ENCODE results near the gene FGD6. TPM values are rescaled to one million over a fixed set of nuclear protein-coding genes. Genes with fewer than 3 reads are reported as not detected.
"Not testable (repeated sequence)": the region's sequence is repeated elsewhere in the genome, so short reads cannot be mapped to it uniquely, and the experiment has no call there.

Gene FGD6
- total and polyA plus RNA-seq, 8 donors: 1.4 to 24.3 (median 9.2) TPM

DNA sequence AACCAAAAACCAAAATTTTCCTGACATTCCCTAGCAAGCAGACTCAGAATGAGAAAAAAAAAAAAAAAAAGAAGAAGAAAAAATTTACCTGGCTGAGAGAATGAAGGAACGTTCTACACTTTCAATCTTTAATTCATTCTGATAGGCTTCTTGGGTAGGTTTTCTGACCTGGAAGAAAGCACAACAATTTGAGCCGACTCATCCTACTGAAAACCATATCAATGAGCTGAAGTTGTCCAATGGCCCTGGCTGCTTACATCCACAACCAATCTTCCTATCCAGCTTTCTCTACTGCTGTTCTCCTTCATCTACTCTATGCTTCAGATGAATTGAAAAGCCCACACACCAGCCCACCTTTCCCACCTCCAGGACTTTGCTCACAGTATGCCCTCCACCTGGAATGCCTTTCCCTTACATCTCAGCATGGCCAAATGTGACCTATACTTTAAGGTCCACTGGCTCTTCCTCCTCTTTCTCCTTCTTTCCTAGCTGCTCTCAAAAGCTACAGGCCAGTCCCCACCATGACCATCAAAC is 112.3 kb downstream of the FGD6 start:
- no peaks in the 10 kb centered on the region for H3K4me1 ChIP-seq
- TF ChIP-seq, protein P1, sequence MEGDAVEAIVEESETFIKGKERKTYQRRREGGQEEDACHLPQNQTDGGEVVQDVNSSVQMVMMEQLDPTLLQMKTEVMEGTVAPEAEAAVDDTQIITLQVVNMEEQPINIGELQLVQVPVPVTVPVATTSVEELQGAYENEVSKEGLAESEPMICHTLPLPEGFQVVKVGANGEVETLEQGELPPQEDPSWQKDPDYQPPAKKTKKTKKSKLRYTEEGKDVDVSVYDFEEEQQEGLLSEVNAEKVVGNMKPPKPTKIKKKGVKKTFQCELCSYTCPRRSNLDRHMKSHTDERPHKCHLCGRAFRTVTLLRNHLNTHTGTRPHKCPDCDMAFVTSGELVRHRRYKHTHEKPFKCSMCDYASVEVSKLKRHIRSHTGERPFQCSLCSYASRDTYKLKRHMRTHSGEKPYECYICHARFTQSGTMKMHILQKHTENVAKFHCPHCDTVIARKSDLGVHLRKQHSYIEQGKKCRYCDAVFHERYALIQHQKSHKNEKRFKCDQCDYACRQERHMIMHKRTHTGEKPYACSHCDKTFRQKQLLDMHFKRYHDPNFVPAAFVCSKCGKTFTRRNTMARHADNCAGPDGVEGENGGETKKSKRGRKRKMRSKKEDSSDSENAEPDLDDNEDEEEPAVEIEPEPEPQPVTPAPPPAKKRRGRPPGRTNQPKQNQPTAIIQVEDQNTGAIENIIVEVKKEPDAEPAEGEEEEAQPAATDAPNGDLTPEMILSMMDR (IDR thresholded peaks at IDR 0.05): no peak
- ATAC-seq (no peak), FAIRE-seq (no peak), DNase-seq (no peak)
- intact Hi-C loops (cut with DNase I): no loop called here
- no peak overlapping the region for H3K4me3 ChIP-seq
- H3K9me3 ChIP-seq: no peaks in the 10 kb centered on the region
- peaks cover 0 to 20% (median 0%) of the 10 kb centered on the region in 3 donors for H3K36me3 ChIP-seq
- no peak overlapping the region for H3K27ac ChIP-seq
- WGBS, 2 donors: 89 to 92% methylated on average over 2 of the region's 2 CpGs
- H3K27me3 ChIP-seq: no peaks in the 10 kb centered on the region

DNA sequence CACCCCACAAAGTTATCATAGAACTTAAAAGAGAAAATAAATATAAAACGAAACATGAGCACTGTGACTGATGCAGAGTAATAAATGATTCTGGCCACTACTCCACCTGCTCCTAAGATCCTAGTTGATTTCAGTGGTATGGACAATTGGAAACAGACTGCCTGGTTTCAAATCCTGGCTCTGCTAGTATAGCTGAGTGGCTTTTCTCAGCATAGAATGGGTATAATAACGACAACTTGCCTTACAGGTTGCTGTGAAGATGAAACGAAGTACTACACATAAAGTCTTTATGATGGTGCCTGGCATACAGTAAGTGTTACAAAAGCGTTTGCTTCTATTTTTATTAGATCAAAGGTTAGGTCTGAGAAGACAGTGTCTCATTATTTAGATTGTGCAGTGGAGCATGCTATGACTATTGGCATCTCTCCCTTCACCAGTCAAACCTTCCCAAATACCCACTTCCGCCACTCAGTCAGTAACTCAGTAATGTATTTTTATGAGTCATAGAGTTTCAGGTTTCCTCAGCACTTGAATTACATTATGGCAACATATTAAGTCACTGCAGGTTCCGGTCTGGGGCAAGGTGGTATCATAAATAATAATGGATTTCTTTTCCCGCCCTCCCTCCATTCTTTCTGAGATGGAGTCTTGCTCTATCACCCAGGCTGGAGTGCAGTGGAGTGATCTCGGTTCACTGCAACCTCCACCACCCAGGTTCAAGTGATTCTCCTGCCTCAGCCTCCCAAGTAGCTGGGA is 114.2 kb downstream of the FGD6 start:
- no peaks in the 10 kb centered on the region for H3K9me3 ChIP-seq
- H3K27me3 ChIP-seq: no peaks in the 10 kb centered on the region
- FAIRE-seq (no peak), DNase-seq (no peak), ATAC-seq (peak in 3 of 4 donors; percentile 36 to 78 (median 63))
- no peak overlapping the region for H3K27ac ChIP-seq
- intact Hi-C loops (cut with DNase I): no loop called here
- H3K36me3 ChIP-seq: peaks cover 0 to 20% (median 0%) of the 10 kb centered on the region in 3 donors
- TF ChIP-seq, protein P1 (IDR thresholded peaks at IDR 0.05): no peak
- no peak overlapping the region for H3K4me3 ChIP-seq
- no peaks in the 10 kb centered on the region for H3K4me1 ChIP-seq
- WGBS, 2 donors: 90 to 92% methylated on average over 8 of the region's 8 CpGs

DNA sequence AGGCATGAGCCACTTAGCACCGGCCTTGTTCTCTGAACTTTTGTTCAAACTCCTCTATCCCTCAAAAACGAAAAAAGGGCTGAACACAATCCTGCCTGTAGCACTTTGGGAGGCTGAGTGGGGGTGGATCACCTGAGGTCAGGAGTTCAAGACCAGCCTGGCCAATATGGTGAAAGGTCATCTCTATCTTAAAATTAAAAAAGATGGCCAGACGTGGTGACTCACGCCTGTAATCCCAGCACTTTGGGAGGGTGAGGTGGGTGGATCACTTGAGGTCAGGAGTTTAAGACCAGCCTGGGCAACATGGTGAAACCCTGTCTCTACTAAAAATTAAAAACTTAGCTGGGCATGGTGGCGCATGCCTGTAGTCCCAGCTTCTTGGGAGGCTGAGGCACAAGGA is 115.3 kb downstream of the FGD6 start:
- H3K4me1 ChIP-seq; H3K4me3 ChIP-seq; FAIRE-seq; H3K27me3 ChIP-seq; H3K27ac ChIP-seq; DNase-seq; ATAC-seq; intact Hi-C loops (cut with DNase I); H3K9me3 ChIP-seq: not testable (repeated sequence)
- WGBS, 2 donors: 95 to 98% methylated on average over 5 of the region's 5 CpGs
- H3K36me3 ChIP-seq: peaks cover 0 to 11% (median 0%) of the 10 kb centered on the region in 3 donors

DNA sequence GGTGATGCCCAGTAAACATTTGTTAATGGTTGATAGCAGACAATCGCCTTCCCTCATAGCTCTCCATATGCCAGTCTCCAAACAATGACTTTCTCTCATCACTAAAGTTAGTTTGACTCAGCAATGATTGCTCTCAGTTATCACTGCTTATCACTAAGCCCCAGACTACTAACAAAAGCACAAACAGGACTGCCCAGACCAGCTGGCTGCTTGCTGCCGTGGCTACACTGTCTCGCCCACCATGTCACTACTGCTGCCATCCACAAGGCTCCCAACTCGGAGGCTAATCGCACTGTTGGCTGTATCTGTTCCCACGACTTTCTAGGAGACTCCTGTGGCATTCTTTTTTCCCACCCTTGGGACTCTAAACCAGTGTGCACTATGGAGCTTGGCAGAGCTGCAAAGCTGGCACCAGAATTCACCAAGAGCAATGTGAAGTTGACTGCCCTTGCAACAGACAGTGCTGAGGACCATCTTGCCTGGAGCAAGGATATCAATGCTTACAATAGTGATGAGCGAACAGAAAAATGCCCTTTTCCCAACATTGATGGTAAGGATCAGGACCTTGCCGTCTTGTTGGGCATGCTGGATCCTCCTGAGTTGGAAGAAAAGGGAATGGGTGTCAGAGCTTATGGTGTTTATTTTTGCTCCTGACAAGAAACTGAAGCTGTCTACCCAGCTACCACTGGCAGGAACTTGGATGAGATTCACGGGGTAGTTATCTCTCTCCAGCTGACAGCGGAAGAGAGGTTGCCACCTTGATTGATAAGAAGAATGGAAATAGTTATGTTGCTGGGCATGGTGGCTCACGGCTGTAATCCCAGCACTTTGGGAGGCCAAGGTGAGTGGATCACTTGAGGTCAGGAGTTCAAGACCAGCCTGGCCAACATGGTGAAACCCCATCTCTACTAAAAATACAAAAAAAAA is 116.7 kb downstream of the FGD6 start:
- intact Hi-C loops (cut with DNase I): no loop called here
- FAIRE-seq (no peak), ATAC-seq (no peak), DNase-seq (no peak)
- TF ChIP-seq, protein P1 (IDR thresholded peaks at IDR 0.05): no peak
- Histone ChIP-seq H3K27me3 (no peaks in the 10 kb centered on the region), H3K9me3 (no peaks in the 10 kb centered on the region), H3K4me3 (no peak overlapping the region), H3K4me1 (peaks cover 9 to 13% (median 13%) of the 10 kb centered on the region in 3 donors), H3K36me3 (peaks cover 0 to 11% (median 0%) of the 10 kb centered on the region in 3 donors), H3K27ac (no peak overlapping the region)
- WGBS, 2 donors: 71 to 76% methylated on average over 11 of the region's 11 CpGs

DNA sequence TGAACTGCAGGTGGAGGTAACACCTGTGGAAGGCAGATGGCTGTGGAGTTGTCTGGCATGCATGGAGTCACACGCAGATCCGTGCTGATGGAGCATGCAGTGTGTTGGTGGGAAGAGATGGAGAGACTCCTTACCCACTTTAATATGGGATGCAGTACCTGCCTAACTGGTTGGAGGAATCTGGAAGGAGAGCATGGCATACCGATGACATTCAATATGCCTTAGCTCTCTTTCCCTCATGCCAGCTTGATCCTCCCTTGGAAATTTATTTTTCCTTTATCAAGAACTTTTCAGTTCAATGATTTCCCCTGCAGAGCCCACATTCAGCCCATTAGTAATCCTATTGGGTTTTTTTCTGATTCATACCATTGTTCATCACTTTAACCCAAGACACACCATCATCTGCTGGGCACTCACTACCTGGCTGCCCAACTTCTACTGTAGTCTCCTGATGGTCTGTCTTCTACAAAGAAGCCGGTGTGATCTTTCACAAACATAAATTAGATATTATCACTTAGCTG is 117.9 kb downstream of the FGD6 start:
- Histone ChIP-seq H3K27me3 (no peaks in the 10 kb centered on the region), H3K4me3 (no peak overlapping the region), H3K36me3 (peaks cover 0 to 7% (median 0%) of the 10 kb centered on the region in 3 donors), H3K27ac (no peak overlapping the region), H3K9me3 (no peaks in the 10 kb centered on the region), H3K4me1 (peaks cover 9 to 13% (median 13%) of the 10 kb centered on the region in 3 donors)
- 97 to 100% methylated on average over 4 of the region's 4 CpGs for WGBS, 2 donors
- no peak for FAIRE-seq
- no peak for DNase-seq
- intact Hi-C loops (cut with DNase I): no loop called here
- no peak for ATAC-seq
- TF ChIP-seq, protein P1 (IDR thresholded peaks at IDR 0.05): no peak

Data from pancreas (tissue), 10 donors.